Activated CD4-positive, alpha-beta T cell treated with anti-CD3 and anti-CD28 coated beads, Interleukin-2, amount 10 ng/mL, durations not matched to agents 7 days and 5 days (primary cell): ENCODE results near the gene PLK4. TPM values are rescaled to one million over a fixed set of nuclear protein-coding genes. Genes with fewer than 3 reads are reported as not detected.
"Not testable (repeated sequence)": the region's sequence is repeated elsewhere in the genome, so short reads cannot be mapped to it uniquely, and the experiment has no call there.

Experiments used
- CTCF ChIA-PET: fragments of 350-600 bp; sonication (Branson Sonifier 250); formaldehyde crosslinking; loops from one replicate; lab custom pipeline; 2021; ENCODE audit warnings: antibody characterized with exemption; lab: Charles Lee
- POLR2A ChIA-PET: fragments of 350-600 bp; sonication (Branson Sonifier 250); formaldehyde crosslinking; loops from one replicate; lab custom pipeline; 2021; ENCODE audit warnings: antibody characterized with exemption; lab: Charles Lee
- DNase-seq: peaks from one replicate; pipeline ENCODE4 v3.0.0-alpha.2; 2020
- H3K27ac Mint-ChIP-seq: one replicate; pipeline ENCODE4 v1.8.0; 2021; ENCODE audit warnings: mild to moderate bottlenecking, moderate library complexity, mixed read lengths
- H3K27me3 Mint-ChIP-seq: one replicate; pipeline ENCODE4 v1.8.0; 2021; ENCODE audit warnings: mixed read lengths
- H3K36me3 Mint-ChIP-seq: one replicate; pipeline ENCODE4 v1.8.0; 2021; ENCODE audit warnings: low read depth, mixed read lengths
- H3K4me1 Mint-ChIP-seq: one replicate; pipeline ENCODE4 v1.8.0; 2021; ENCODE audit warnings: mixed read lengths
- H3K4me3 Mint-ChIP-seq: one replicate; pipeline ENCODE4 v1.8.0; 2021; ENCODE audit warnings: mild to moderate bottlenecking, moderate library complexity, mixed read lengths
- H3K9me3 Mint-ChIP-seq: one replicate; pipeline ENCODE4 v1.8.0; 2021; ENCODE audit warnings: mixed read lengths
- total RNA-seq, 2 experiments: library from RNA; stranded (reverse); gene quantifications; one replicate each; pipeline ENCODE4 v1.2.3, GENCODE V29; 2021

PLK4 gene
- total RNA-seq, 2 experiments from 2014 or later, result 51.3 to 61.4 TPM

GRCh38 chr4:127925720-127926119 is 45.0 kb downstream of the PLK4 start:
- peaks cover 36% of the 10 kb centered on the region for H3K36me3 Mint-ChIP-seq
- H3K4me3 Mint-ChIP-seq, POLR2A ChIA-PET, H3K9me3 Mint-ChIP-seq, H3K27me3 Mint-ChIP-seq, DNase-seq, H3K4me1 Mint-ChIP-seq, H3K27ac Mint-ChIP-seq: not testable (repeated sequence)
- CTCF ChIA-PET, result interaction anchor here (0.6 kb wide), 1 partner anchor 38 kb away, joined by 5 read pairs; no protein-coding TSS in a partner anchor

- Mint-ChIP-seq H3K9me3 (peaks cover 2% of the 10 kb centered on the region), H3K4me1 (no peaks in the 10 kb centered on the region), H3K4me3 (no peak overlapping the region), H3K27me3 (no peaks in the 10 kb centered on the region), H3K27ac (no peak overlapping the region), H3K36me3 (peaks cover 24% of the 10 kb centered on the region)
- DNase-seq, result no peak
- POLR2A ChIA-PET, result no interaction called here
- CTCF ChIA-PET, result interaction anchor here (0.7 kb wide), 1 partner anchor 130 kb away, joined by 3 read pairs; no protein-coding TSS in a partner anchor
Observed at GRCh38 chr4:127930175-127930574, 49.5 kb downstream of the PLK4 start.

GRCh38 chr4:127931836-127932235 is 51.1 kb downstream of the PLK4 start:
- H3K9me3 Mint-ChIP-seq, H3K27me3 Mint-ChIP-seq, POLR2A ChIA-PET, H3K4me1 Mint-ChIP-seq, H3K27ac Mint-ChIP-seq, H3K4me3 Mint-ChIP-seq, DNase-seq: not testable (repeated sequence)
- peaks cover 11% of the 10 kb centered on the region for H3K36me3 Mint-ChIP-seq
- CTCF ChIA-PET, result interaction anchor here (1.3 kb wide), 1 partner anchor 13 kb away, joined by 6 read pairs; no protein-coding TSS in a partner anchor

- H3K9me3 Mint-ChIP-seq, result no peaks in the 10 kb centered on the region
- H3K27ac Mint-ChIP-seq, result no peak overlapping the region
- ChIA-PET POLR2A (no interaction called here), CTCF (interaction anchor here (1.4 kb wide), 1 partner anchor 20 kb away, joined by 3 read pairs; no protein-coding TSS in a partner anchor)
- no peak overlapping the region for H3K4me3 Mint-ChIP-seq
- peaks cover 6% of the 10 kb centered on the region for H3K36me3 Mint-ChIP-seq
- no peak for DNase-seq
- H3K27me3 Mint-ChIP-seq, result no peaks in the 10 kb centered on the region
- no peaks in the 10 kb centered on the region for H3K4me1 Mint-ChIP-seq
Observed at GRCh38 chr4:127936974-127937373, 56.3 kb downstream of the PLK4 start.

Other genes starting within 250 kb of the PLK4 start
- gene INTU, start 247.9 kb upstream of the PLK4 start, total RNA-seq, result under 1 TPM in 1 of 2 experiments, not detected in 1; 0.21 TPM
- gene SLC25A31, start 150.5 kb upstream of the PLK4 start, total RNA-seq, result not detected
- gene HSPA4L, start 98.6 kb upstream of the PLK4 start, total RNA-seq, result under 1 TPM; 0.02 to 0.27 TPM
- 10 to 100 TPM; 18.1 to 18.7 TPM for gene MFSD8, start 84.3 kb downstream of the PLK4 start, total RNA-seq
- 10 to 100 TPM; 22.8 to 26.7 TPM for gene ABHD18, start 84.5 kb downstream of the PLK4 start, total RNA-seq
- gene LARP1B, start 180.4 kb downstream of the PLK4 start, total RNA-seq, result 10 to 100 TPM; 13.5 to 16.9 TPM